HG03460 (cell line): ENCODE measurements around the gene CHMP5.

Source experiments
- ATAC-seq: cut with Tn5 transposase; IDR thresholded peaks from one replicate; pipeline ENCODE4 v1.9.1; 2021; ENCODE audit not compliant: unreplicated experiment

CHMP5 gene

GRCh38 chr9:33264473-33265177 is at the start of gene CHMP5, which contains the start of gene BAG1:
Gene CHMP5, plus strand, starts transcription at chr9:33265049. Its CDS starts 30 bp downstream, at chr9:33265079.
Gene BAG1, minus strand, starts transcription at chr9:33264708.
- ATAC-seq, result peak; percentile 85

- ATAC-seq, result peak; percentile 59
These were observed 43.9 kb upstream of the CHMP5 start for GRCh38 chr9:33220681-33221567.

- ATAC-seq, result no peak
These were observed 43.3 kb upstream of the CHMP5 start for GRCh38 chr9:33221568-33221884.

GRCh38 chr9:33222031-33222430 is 42.8 kb upstream of the CHMP5 start:
- ATAC-seq, result no peak

- ATAC-seq, result no peak
These were observed 41.2 kb upstream of the CHMP5 start for GRCh38 chr9:33223696-33224095.

GRCh38 chr9:33225319-33226147 is 39.3 kb upstream of the CHMP5 start:
- ATAC-seq, result no peak

GRCh38 chr9:33227008-33227398 is 37.8 kb upstream of the CHMP5 start:
- ATAC-seq, result no peak

- ATAC-seq, result no peak
These were observed 37.1 kb upstream of the CHMP5 start for GRCh38 chr9:33227741-33228140.

- ATAC-seq, result no peak
These were observed 36.2 kb upstream of the CHMP5 start for GRCh38 chr9:33228606-33229005.

GRCh38 chr9:33229359-33230114 is 35.3 kb upstream of the CHMP5 start:
- ATAC-seq, result no peak

GRCh38 chr9:33230756-33231622 is 33.9 kb upstream of the CHMP5 start:
- no peak for ATAC-seq

GRCh38 chr9:33231623-33231942 is 33.3 kb upstream of the CHMP5 start:
- no peak for ATAC-seq

GRCh38 chr9:33232815-33233214 is 32.0 kb upstream of the CHMP5 start:
- no peak for ATAC-seq

GRCh38 chr9:33233626-33234342 is 31.1 kb upstream of the CHMP5 start:
- no peak for ATAC-seq

- ATAC-seq, result no peak
These were observed 30.1 kb upstream of the CHMP5 start for GRCh38 chr9:33234511-33235467.

GRCh38 chr9:33236571-33236970 is 28.3 kb upstream of the CHMP5 start:
- ATAC-seq, result no peak

GRCh38 chr9:33239921-33240320 is 24.9 kb upstream of the CHMP5 start, which contains the start of gene SPINK4:
Gene SPINK4, plus strand, starts transcription at chr9:33240167. Its CDS starts 42 bp downstream, at chr9:33240209.
- no peak for ATAC-seq

GRCh38 chr9:33241298-33241697 is 23.6 kb upstream of the CHMP5 start:
- no peak for ATAC-seq
